HFFc6 (cell line): ENCODE measurements around the gene FAM47B. TPM values are rescaled to one million over a fixed set of nuclear protein-coding genes. Genes with fewer than 3 reads are reported as not detected.

ENCODE experiments used
- DNase-seq: peaks from one replicate; pipeline ENCODE4 v3.0.0-alpha.2; 2018
- H3K27ac Mint-ChIP-seq: 2 replicates; pipeline ENCODE4 v1.8.0; 2020; ENCODE audit warnings: mild to moderate bottlenecking, mixed read lengths
- H3K27me3 Mint-ChIP-seq: 2 replicates; pipeline ENCODE4 v1.8.0; 2021; ENCODE audit warnings: mild to moderate bottlenecking, moderate library complexity, mixed read lengths; ENCODE audit not compliant: insufficient read depth
- H3K36me3 Mint-ChIP-seq: 2 replicates; pipeline ENCODE4 v1.8.0; 2021; ENCODE audit warnings: low read depth, mixed read lengths
- H3K4me1 Mint-ChIP-seq: 2 replicates; pipeline ENCODE4 v1.8.0; 2020; ENCODE audit warnings: low read depth, mixed read lengths
- H3K4me3 Mint-ChIP-seq: 2 replicates; pipeline ENCODE4 v1.8.0; 2020; ENCODE audit warnings: mild to moderate bottlenecking, moderate library complexity, mixed read lengths
- H3K9me3 Mint-ChIP-seq: 2 replicates; pipeline ENCODE4 v1.8.0; 2020; ENCODE audit warnings: mild to moderate bottlenecking, mixed read lengths
- CTCF ChIP-seq: fragments of 200-600 bp; sonication (generic); IDR thresholded peaks from 2 replicates; pipeline ENCODE4 v1.5.0; 2021; ENCODE audit warnings: antibody characterized with exemption, mild to moderate bottlenecking
- total RNA-seq, 6 experiments: library from RNA; stranded (reverse); fragmentation: NEBNext Ultra II Directional; extraction: Animal tissue kit (Norgen Biotek cat#: 25700); gene quantifications; 2 replicates in 1 of 6; 3 replicates in 5 of 6; pipeline ENCODE4 v1.2.3, GENCODE V29; 2021

The FAM47B gene
- total RNA-seq, 6 experiments from 2014 or later, result not detected

GRCh38 chrX:34978171-34978570, 35.6 kb downstream of the FAM47B start:
- TF ChIP-seq CTCF, result no peak
- no peaks in the 10 kb centered on the region for H3K27me3 Mint-ChIP-seq
- no peaks in the 10 kb centered on the region; the same call in none of the 2 replicates for H3K9me3 Mint-ChIP-seq
- H3K4me1 Mint-ChIP-seq, result no peaks in the 10 kb centered on the region
- no peak overlapping the region for H3K4me3 Mint-ChIP-seq
- H3K27ac Mint-ChIP-seq, result no peak overlapping the region
- H3K36me3 Mint-ChIP-seq, result no peaks in the 10 kb centered on the region; the same call in 1 of the 2 replicates
- DNase-seq, result no peak

DNA sequence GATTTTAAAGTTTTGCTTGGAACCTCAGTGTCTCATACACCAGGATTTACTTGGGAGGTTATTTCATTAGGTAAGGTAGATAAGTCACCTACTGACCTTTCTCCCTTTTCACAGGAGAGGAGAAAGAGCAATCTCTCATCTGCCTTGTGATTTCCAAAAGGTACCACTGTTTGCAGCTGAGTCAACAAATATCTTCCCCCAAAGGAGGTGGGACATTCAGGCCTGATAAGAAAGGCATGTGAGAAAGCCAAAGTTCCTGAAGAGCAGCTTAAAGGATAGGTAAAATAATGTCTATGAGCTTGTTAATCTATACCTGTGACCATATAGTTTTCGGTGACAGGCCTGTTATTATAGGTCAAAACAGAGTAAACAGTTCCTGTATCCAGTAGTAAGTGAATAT, 45.0 kb downstream of the FAM47B start:
- Mint-ChIP-seq H3K27ac (no peak overlapping the region), H3K9me3 (no peaks in the 10 kb centered on the region), H3K4me3 (no peak overlapping the region), H3K36me3 (no peaks in the 10 kb centered on the region), H3K27me3 (no peaks in the 10 kb centered on the region; the same call in 1 of the 2 replicates), H3K4me1 (no peaks in the 10 kb centered on the region)
- no peak for TF ChIP-seq CTCF
- DNase-seq, result no peak
